ENCODE measurements around the gene PDCL3.

Gene PDCL3

DNA sequence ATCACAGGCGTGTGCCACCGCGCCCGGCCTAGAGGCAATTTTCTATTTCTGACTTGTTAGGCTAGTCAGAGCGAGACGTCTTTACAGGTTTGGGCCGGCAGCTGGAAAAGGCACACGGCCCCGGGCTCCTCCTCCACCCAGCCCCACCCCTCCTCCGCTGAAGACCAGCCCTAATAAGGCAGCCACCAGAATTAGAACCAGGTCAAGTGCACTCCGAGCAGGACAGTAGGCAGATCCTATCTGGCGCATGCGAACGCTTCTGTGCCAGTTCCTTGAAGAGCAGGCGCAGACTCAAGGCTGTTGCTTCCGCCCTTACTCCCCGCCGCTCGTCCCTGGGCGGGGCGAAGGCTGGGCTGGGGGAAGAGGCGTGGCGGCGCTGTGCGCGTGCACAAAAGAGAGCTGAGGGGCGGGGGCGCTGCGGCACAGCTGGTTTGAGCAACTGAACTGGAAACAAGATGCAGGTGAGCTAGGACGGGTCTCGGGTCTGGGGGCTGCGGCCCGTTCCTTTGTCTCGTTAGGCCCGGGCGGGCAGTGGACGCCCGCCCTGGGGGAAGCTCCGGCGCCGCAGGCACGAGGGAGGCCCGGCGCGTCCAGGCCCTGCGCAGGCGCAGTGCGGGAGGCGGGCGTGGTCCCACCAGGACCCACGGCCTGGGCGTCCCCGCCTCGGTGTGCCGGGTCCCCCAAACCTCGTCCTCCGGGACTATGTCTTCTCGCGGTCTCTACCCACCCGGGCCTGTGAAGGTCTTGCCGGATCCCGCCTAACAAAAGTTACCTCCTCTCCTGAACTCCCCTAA is at the start of gene PDCL3:
PDCL3 (plus strand) TSS at position 381 of the 794 bp plus-strand sequence; CDS start at position 456, 75 bp downstream.
- CTCF ChIA-PET: interaction anchor here (0.8 kb wide), 1 partner anchor 182 kb away, joined by 3 read pairs; no protein-coding TSS in a partner anchor

DNA sequence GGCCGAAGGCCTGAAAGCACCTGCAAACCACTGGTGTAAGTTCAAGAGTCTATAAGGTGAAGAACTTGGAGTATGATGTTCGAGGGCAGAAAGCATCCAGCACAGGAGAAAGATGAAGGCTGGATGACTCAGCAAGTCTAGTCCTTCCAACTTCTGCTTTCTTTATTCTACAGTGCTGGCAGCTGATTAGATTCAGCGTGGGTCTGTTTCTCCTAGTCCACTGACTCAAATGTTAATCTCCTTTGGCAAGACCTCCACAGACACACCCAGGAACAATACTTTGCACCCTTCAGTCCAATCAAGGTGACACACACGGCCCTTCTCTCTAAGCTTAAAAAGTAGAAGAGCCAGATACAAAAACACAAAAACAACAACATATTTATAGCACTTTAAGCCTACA is 49.1 kb upstream of the PDCL3 start:
- TF ChIP-seq CTCF (IDR thresholded peaks at IDR 0.05; ENCODE audit: insufficient read depth, low read length, missing control alignments): no peak
- ChIA-PET CTCF (no interaction called here), POLR2A (no interaction called here)
- no peak overlapping the region for H3K4me3 ChIP-seq (ENCODE audit: low read depth, low read length)
- DNase-seq (ENCODE audit: low read depth, low spot score): no peak

More for the DNA sequence above, at the start of gene PDCL3:
- POLR2A ChIA-PET: interaction anchor here (0.8 to 1.0 kb wide), 5 partner anchors 10 to 1135 kb away, joined by 3 to 6 read pairs (median 3); partner anchors contain the start of gene RPL31
- peak; percentile 97 for DNase-seq (ENCODE audit: low read depth, low spot score)
- peak within 1 kb of the TSS; percentile 93 for H3K4me3 ChIP-seq (ENCODE audit: low read depth, low read length)
- TF ChIP-seq CTCF (IDR thresholded peaks at IDR 0.05; ENCODE audit: insufficient read depth, low read length, missing control alignments): peak; percentile 15

- DNase-seq (ENCODE audit: low read depth, low spot score): no peak
- POLR2A ChIA-PET: no interaction called here
- TF ChIP-seq CTCF (IDR thresholded peaks at IDR 0.05; ENCODE audit: insufficient read depth, low read length, missing control alignments): no peak
- CTCF ChIA-PET: no interaction called here
- no peak overlapping the region for H3K4me3 ChIP-seq (ENCODE audit: low read depth, low read length)
These were observed 45.2 kb upstream of the PDCL3 start for GRCh38 chr2:100517556-100517955.

- ChIA-PET POLR2A (no interaction called here), CTCF (no interaction called here)
- DNase-seq (ENCODE audit: low read depth, low spot score): no peak
- TF ChIP-seq CTCF (IDR thresholded peaks at IDR 0.05; ENCODE audit: insufficient read depth, low read length, missing control alignments): no peak
- no peak overlapping the region for H3K4me3 ChIP-seq (ENCODE audit: low read depth, low read length)
These were observed 44.0 kb upstream of the PDCL3 start for GRCh38 chr2:100518801-100519200.

GRCh38 chr2:100520224-100520623 is 42.6 kb upstream of the PDCL3 start:
- ChIA-PET CTCF (no interaction called here), POLR2A (no interaction called here)
- TF ChIP-seq CTCF (IDR thresholded peaks at IDR 0.05; ENCODE audit: insufficient read depth, low read length, missing control alignments): no peak
- no peak for DNase-seq (ENCODE audit: low read depth, low spot score)
- H3K4me3 ChIP-seq (ENCODE audit: low read depth, low read length): no peak overlapping the region

- DNase-seq (ENCODE audit: low read depth, low spot score): no peak
- POLR2A ChIA-PET: no interaction called here
- no peak for TF ChIP-seq CTCF (IDR thresholded peaks at IDR 0.05; ENCODE audit: insufficient read depth, low read length, missing control alignments)
- CTCF ChIA-PET: no interaction called here
- no peak overlapping the region for H3K4me3 ChIP-seq (ENCODE audit: low read depth, low read length)
These were observed 40.4 kb upstream of the PDCL3 start for GRCh38 chr2:100522430-100522829.

All from AG04449 (cell line).